Fibroblast of skin of right quadriceps (primary cell): Measurements from ENCODE around the gene PDGFC.

Source experiments
- DNase-seq: peaks from one replicate; pipeline ENCODE4 v3.0.0-alpha.2; 2013

The PDGFC gene

GRCh38 chr4:156824451-156825060 lies 147.0 kb downstream of the PDGFC start:
- no peak for DNase-seq

GRCh38 chr4:156820931-156821330 lies 150.7 kb downstream of the PDGFC start:
- peak; percentile 64 for DNase-seq

GRCh38 chr4:156816360-156816755 lies 155.2 kb downstream of the PDGFC start:
- DNase-seq: no peak

- no peak for DNase-seq
Observed at GRCh38 chr4:156815717-156816359, 155.8 kb downstream of the PDGFC start.

- DNase-seq: no peak
Observed at GRCh38 chr4:156811963-156812362, 159.6 kb downstream of the PDGFC start.

- no peak for DNase-seq
Observed at GRCh38 chr4:156811286-156811685, 160.3 kb downstream of the PDGFC start.

- DNase-seq: no peak
Observed at GRCh38 chr4:156805696-156806095, 165.9 kb downstream of the PDGFC start.

GRCh38 chr4:156803056-156803455 lies 168.5 kb downstream of the PDGFC start:
- DNase-seq: peak; percentile 36

GRCh38 chr4:156800463-156800862 lies 171.1 kb downstream of the PDGFC start:
- no peak for DNase-seq

- peak; percentile 76 for DNase-seq
Observed at GRCh38 chr4:156799121-156799589, 172.4 kb downstream of the PDGFC start.

GRCh38 chr4:156798438-156798837 lies 173.2 kb downstream of the PDGFC start:
- DNase-seq: no peak

GRCh38 chr4:156797206-156797605 lies 174.4 kb downstream of the PDGFC start:
- DNase-seq: no peak

- DNase-seq: no peak
Observed at GRCh38 chr4:156795727-156796126, 175.9 kb downstream of the PDGFC start.

GRCh38 chr4:156794863-156795262 lies 176.7 kb downstream of the PDGFC start:
- DNase-seq: no peak

GRCh38 chr4:156792462-156793085 lies 179.0 kb downstream of the PDGFC start:
- no peak for DNase-seq

- peak; percentile 93 for DNase-seq
Observed at GRCh38 chr4:156790866-156791265, 180.7 kb downstream of the PDGFC start.

GRCh38 chr4:156788782-156789181 lies 182.8 kb downstream of the PDGFC start:
- no peak for DNase-seq

- no peak for DNase-seq
Observed at GRCh38 chr4:156786713-156787112, 184.9 kb downstream of the PDGFC start.

GRCh38 chr4:156784970-156785369 lies 186.6 kb downstream of the PDGFC start:
- no peak for DNase-seq

- DNase-seq: no peak
Observed at GRCh38 chr4:156783966-156784365, 187.6 kb downstream of the PDGFC start.

- DNase-seq: no peak
Observed at GRCh38 chr4:156782491-156782890, 189.1 kb downstream of the PDGFC start.

GRCh38 chr4:156781852-156782251 lies 189.7 kb downstream of the PDGFC start:
- peak; percentile 40 for DNase-seq

GRCh38 chr4:156779774-156780173 lies 191.8 kb downstream of the PDGFC start:
- peak; percentile 96 for DNase-seq

GRCh38 chr4:156779042-156779441 lies 192.6 kb downstream of the PDGFC start:
- peak; percentile 66 for DNase-seq
